Gastrocnemius medialis (tissue), 4 donors: Measurements from ENCODE around the gene RPL21.

Experiments used
- CTCF ChIP-seq, 5 experiments: fragments of 450-650 bp in 3 of 5; fragments of 200-600 bp in 2 of 5; sonication (generic) in 2 of 5; IDR thresholded peaks in 4 of 5; conservative IDR thresholded peaks in 1 of 5; 1 replicate in 4 of 5; 2 replicates in 1 of 5; pipeline ENCODE4 v1.5.1; 2016 to 2019; ENCODE audit warnings: antibody characterized with exemption in 5 of 5, mild to moderate bottlenecking in 3 of 5, moderate library complexity in 3 of 5
- POLR2A ChIP-seq, 2 donors: fragments of 450-650 bp; IDR thresholded peaks; one replicate each; pipeline ENCODE4 v1.6.1; 2017; ENCODE audit warnings: antibody characterized with exemption in 2 of 2, mild to moderate bottlenecking in 2 of 2, moderate library complexity in 2 of 2

GRCh38 chr13:27289011-27289665, 37.8 kb downstream of the RPL21 start:
- TF ChIP-seq POLR2A (IDR thresholded peaks at IDR 0.05) (no peak), CTCF (IDR thresholded peaks at IDR 0.05 in 4 of 5, conservative IDR thresholded peaks at IDR 0.05 in 1 of 5) (no peak)
